ENCODE results near the gene FRMD4B. TPM values are rescaled to one million over a fixed set of nuclear protein-coding genes. Genes with fewer than 3 reads are reported as not detected.
A peak's percentile ranks its signal among the peaks of the same experiment; 100 is the strongest.

Gene FRMD4B
- total RNA-seq, 2 donors from 2014 or later: 57.5 to 86.1 TPM

GRCh38 chr3:69391554-69391953 lies 5.7 kb upstream of the FRMD4B start:
- Histone ChIP-seq H3K9me3 (no peaks in the 10 kb centered on the region), H3K27ac (no peak overlapping the region), H3K36me3 (no peaks in the 10 kb centered on the region), H3K4me3 (no peak overlapping the region), H3K4me1 (ENCODE audit: control insufficient read depth in 1 of 2, low read depth in 2 of 2) (peaks cover 5 to 14% of the 10 kb centered on the region in 2 donors), H3K27me3 (replicated peaks; ENCODE audit: insufficient read depth) (no peaks in the 10 kb centered on the region)
- DNase-seq (ENCODE audit: low spot score): no peak
- no peak for ATAC-seq (ENCODE audit: insufficient number of reproducible peaks, low FRiP score, low read depth)
- no peak for TF ChIP-seq CTCF (IDR thresholded peaks at IDR 0.05)

GRCh38 chr3:69390771-69391170 lies 4.9 kb upstream of the FRMD4B start:
- Histone ChIP-seq H3K27ac (no peak overlapping the region), H3K9me3 (no peaks in the 10 kb centered on the region), H3K4me1 (ENCODE audit: control insufficient read depth in 1 of 2, low read depth in 2 of 2) (peaks cover 5 to 13% of the 10 kb centered on the region in 2 donors), H3K4me3 (no peak overlapping the region), H3K36me3 (no peaks in the 10 kb centered on the region), H3K27me3 (replicated peaks; ENCODE audit: insufficient read depth) (no peaks in the 10 kb centered on the region)
- no peak for ATAC-seq (ENCODE audit: insufficient number of reproducible peaks, low FRiP score, low read depth)
- TF ChIP-seq CTCF (IDR thresholded peaks at IDR 0.05): no peak
- no peak for DNase-seq (ENCODE audit: low spot score)

- DNase-seq (ENCODE audit: low spot score) (no peak), ATAC-seq (ENCODE audit: insufficient number of reproducible peaks, low FRiP score, low read depth) (no peak)
- Histone ChIP-seq H3K9me3 (no peaks in the 10 kb centered on the region), H3K4me1 (ENCODE audit: control insufficient read depth in 1 of 2, low read depth in 2 of 2) (peaks cover 0 to 6% of the 10 kb centered on the region in 2 donors), H3K27me3 (replicated peaks; ENCODE audit: insufficient read depth) (no peaks in the 10 kb centered on the region), H3K36me3 (no peaks in the 10 kb centered on the region), H3K4me3 (no peak overlapping the region), H3K27ac (no peak overlapping the region)
- TF ChIP-seq CTCF (IDR thresholded peaks at IDR 0.05): no peak
Observed at GRCh38 chr3:69389520-69390248, 3.8 kb upstream of the FRMD4B start.

- TF ChIP-seq CTCF (IDR thresholded peaks at IDR 0.05): no peak
- peaks cover 4 to 6% of the 10 kb centered on the region in 2 donors for H3K4me1 ChIP-seq (ENCODE audit: control insufficient read depth in 1 of 2, low read depth in 2 of 2)
- no peaks in the 10 kb centered on the region for H3K36me3 ChIP-seq
- no peaks in the 10 kb centered on the region for H3K9me3 ChIP-seq
- H3K27me3 ChIP-seq (replicated peaks; ENCODE audit: insufficient read depth): no peaks in the 10 kb centered on the region
- DNase-seq (ENCODE audit: low spot score): no peak
- no peak for ATAC-seq (ENCODE audit: insufficient number of reproducible peaks, low FRiP score, low read depth)
- H3K4me3 ChIP-seq: no peak overlapping the region
- no peak overlapping the region for H3K27ac ChIP-seq
Observed at GRCh38 chr3:69388241-69388640, 2.4 kb upstream of the FRMD4B start.

- Histone ChIP-seq H3K36me3 (no peaks in the 10 kb centered on the region), H3K4me3 (peak overlapping the region; percentile 78), H3K4me1 (ENCODE audit: control insufficient read depth in 1 of 2, low read depth in 2 of 2) (peaks cover 6 to 7% of the 10 kb centered on the region in 2 donors), H3K27ac (peak overlapping the region; percentile 44 to 72), H3K9me3 (no peaks in the 10 kb centered on the region), H3K27me3 (replicated peaks; ENCODE audit: insufficient read depth) (no peaks in the 10 kb centered on the region)
- ATAC-seq (ENCODE audit: insufficient number of reproducible peaks, low FRiP score, low read depth) (no peak), DNase-seq (ENCODE audit: low spot score) (no peak)
- no peak for TF ChIP-seq CTCF (IDR thresholded peaks at IDR 0.05)
Observed at GRCh38 chr3:69386556-69387385, 883 bp upstream of the FRMD4B start.
